ENCODE measurements around the gene KYNU.
"Not testable (repeated sequence)": the region's sequence is repeated elsewhere in the genome, so short reads cannot be mapped to it uniquely, and the experiment has no call there.

KYNU gene

GRCh38 chr2:143026411-143027054, 149.1 kb downstream of the KYNU start:
- FAIRE-seq (no peak), DNase-seq (ENCODE audit: insufficient read length, low spot score) (no peak)
- no peak for TF ChIP-seq PAX5 (IDR thresholded peaks at IDR 0.05; ENCODE audit: insufficient read depth, low read length, severe bottlenecking)

- DNase-seq (ENCODE audit: insufficient read length, low spot score) (no peak), FAIRE-seq (no peak)
- TF ChIP-seq TAF1 (IDR thresholded peaks at IDR 0.05; ENCODE audit: low read depth, low read length): no peak
- TF ChIP-seq POU2F2 (IDR thresholded peaks at IDR 0.05; ENCODE audit: low read depth, low read length): no peak
- no peak for TF ChIP-seq PAX5 (IDR thresholded peaks at IDR 0.05; ENCODE audit: insufficient read depth, low read length, severe bottlenecking)
- TF ChIP-seq POLR2A (IDR thresholded peaks at IDR 0.05; ENCODE audit: low read depth, low read length): no peak
- TF ChIP-seq POLR2AphosphoS5 (IDR thresholded peaks at IDR 0.05; ENCODE audit: low read depth, low read length): no peak
- TF ChIP-seq SPI1 (IDR thresholded peaks at IDR 0.05; ENCODE audit: low read depth, low read length): no peak
Observed at GRCh38 chr2:143029141-143029540, 151.7 kb downstream of the KYNU start.

DNA sequence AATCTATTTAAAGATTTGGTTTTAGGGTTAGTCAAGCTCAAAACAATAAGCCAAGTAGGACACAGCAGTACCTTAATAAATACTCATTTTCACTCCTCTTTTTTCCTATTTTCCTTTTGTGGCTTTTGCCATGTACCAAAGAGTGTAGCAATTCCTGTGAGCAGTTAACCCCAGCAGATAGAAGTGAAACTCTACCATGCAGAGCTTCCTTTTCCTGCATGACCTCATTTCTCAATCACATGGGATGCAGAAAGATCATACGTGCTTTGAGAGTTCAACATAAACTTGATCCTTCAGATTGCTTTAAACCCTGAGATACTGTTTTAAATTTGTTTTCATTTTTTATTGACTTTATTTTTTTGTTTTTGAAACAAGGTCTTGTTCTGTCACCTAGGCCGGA, 152.7 kb downstream of the KYNU start:
- DNase-seq (ENCODE audit: insufficient read length, low spot score) (no peak), FAIRE-seq (peak; percentile 23)
- TF ChIP-seq POLR2A (IDR thresholded peaks at IDR 0.05; ENCODE audit: low read depth, low read length) (no peak), POLR2AphosphoS5 (IDR thresholded peaks at IDR 0.05; ENCODE audit: low read depth, low read length) (no peak), POU2F2 (IDR thresholded peaks at IDR 0.05; ENCODE audit: low read depth, low read length) (no peak), SPI1 (IDR thresholded peaks at IDR 0.05; ENCODE audit: low read depth, low read length) (no peak), PAX5 (IDR thresholded peaks at IDR 0.05; ENCODE audit: insufficient read depth, low read length, severe bottlenecking) (no peak), TAF1 (IDR thresholded peaks at IDR 0.05; ENCODE audit: low read depth, low read length) (no peak)

DNA sequence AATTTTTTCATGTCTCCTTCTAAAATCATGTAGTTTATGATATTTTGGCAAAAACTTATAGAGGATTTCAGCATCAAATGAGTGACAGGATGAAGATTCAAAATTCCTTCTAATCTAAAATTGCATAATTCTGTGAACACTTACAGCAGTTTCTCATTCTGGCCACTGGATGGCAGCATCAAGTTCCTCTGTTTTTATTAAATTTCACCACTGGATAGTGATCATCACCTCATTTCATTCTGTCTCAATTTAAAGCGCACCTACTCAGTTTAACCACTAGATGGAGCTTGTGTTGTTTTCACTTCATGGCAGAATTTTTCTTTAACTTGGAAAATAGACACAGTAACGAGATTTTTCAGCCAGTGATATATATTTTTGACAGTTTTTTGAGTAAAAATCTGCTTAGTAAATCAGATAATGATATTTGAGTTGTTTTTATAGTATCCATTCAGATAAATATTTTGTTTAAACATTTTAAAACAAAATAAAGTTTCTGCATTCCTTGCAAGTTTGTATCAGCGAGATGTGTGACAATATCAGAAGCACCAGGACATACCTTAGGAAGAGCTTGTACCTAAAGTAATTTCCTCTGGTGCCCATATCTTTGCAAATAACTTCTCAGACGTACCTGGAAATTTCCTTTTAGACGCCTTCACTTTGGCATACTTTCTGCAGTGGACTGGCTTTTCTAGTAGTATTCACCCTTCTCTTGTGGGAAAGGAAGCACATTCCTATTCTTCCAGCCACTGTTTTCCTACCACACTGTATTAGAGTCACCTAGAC, 157.0 kb downstream of the KYNU start:
- TF ChIP-seq PAX5 (IDR thresholded peaks at IDR 0.05; ENCODE audit: insufficient read depth, low read length, severe bottlenecking) (no peak), POU2F2 (IDR thresholded peaks at IDR 0.05; ENCODE audit: low read depth, low read length) (no peak), SPI1 (IDR thresholded peaks at IDR 0.05; ENCODE audit: low read depth, low read length) (no peak), TAF1 (IDR thresholded peaks at IDR 0.05; ENCODE audit: low read depth, low read length) (no peak), POLR2AphosphoS5 (IDR thresholded peaks at IDR 0.05; ENCODE audit: low read depth, low read length) (no peak), POLR2A (IDR thresholded peaks at IDR 0.05; ENCODE audit: low read depth, low read length) (no peak)
- peak; percentile 95 for FAIRE-seq
- no peak for DNase-seq (ENCODE audit: insufficient read length, low spot score)

DNA sequence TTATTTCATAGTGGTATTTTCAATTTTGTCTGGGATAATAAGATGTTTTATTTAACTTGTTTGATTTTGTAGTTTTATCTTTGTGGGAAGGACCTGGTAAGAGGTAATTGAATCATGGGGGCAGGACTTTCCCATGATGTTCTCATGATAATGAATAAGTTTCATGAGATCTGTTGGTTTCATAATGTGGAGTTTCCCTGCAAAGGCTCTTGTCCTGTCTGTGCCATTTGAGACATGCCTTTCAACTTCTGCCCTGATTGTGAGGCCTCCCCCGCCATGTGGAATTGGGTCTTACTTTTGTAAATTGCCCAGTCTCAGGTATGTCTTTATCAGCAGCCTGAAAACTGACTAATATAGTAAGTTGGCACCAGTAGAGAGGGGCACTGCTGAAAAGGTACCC, 174.0 kb downstream of the KYNU start:
- DNase-seq (ENCODE audit: insufficient read length, low spot score) (no peak), FAIRE-seq (no peak)

DNA sequence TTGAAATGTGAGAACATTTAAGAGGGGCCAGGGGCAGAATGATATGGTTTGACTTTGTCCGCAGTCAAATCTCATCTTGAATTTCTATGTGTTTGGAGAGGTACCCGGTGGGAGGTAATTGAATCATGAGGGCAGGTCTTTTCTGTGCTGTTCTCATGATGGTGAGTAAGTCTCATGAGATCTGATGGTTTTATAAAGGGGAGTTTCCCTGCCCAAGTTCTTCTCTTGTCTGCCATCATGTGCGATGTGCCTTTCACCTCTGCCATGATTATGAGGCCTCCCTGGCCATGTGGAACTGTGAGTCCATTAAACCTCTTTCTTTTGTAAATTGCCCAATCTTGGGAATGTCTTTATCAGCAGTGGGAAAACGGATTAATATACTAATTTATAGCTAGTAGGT, 176.0 kb downstream of the KYNU start:
- FAIRE-seq; DNase-seq (ENCODE audit: insufficient read length, low spot score): not testable (repeated sequence)

More for the DNA sequence above, 174.0 kb downstream of the KYNU start:
- TF ChIP-seq POLR2AphosphoS5 (IDR thresholded peaks at IDR 0.05; ENCODE audit: low read depth, low read length) (no peak), SPI1 (IDR thresholded peaks at IDR 0.05; ENCODE audit: low read depth, low read length) (no peak), POLR2A (IDR thresholded peaks at IDR 0.05; ENCODE audit: low read depth, low read length) (no peak), POU2F2 (IDR thresholded peaks at IDR 0.05; ENCODE audit: low read depth, low read length) (no peak), PAX5 (IDR thresholded peaks at IDR 0.05; ENCODE audit: insufficient read depth, low read length, severe bottlenecking) (no peak), TAF1 (IDR thresholded peaks at IDR 0.05; ENCODE audit: low read depth, low read length) (no peak)

- TF ChIP-seq PAX5 (IDR thresholded peaks at IDR 0.05; ENCODE audit: insufficient read depth, low read length, severe bottlenecking) (no peak), SPI1 (IDR thresholded peaks at IDR 0.05; ENCODE audit: low read depth, low read length) (no peak), POLR2AphosphoS5 (IDR thresholded peaks at IDR 0.05; ENCODE audit: low read depth, low read length) (no peak), POU2F2 (IDR thresholded peaks at IDR 0.05; ENCODE audit: low read depth, low read length) (no peak), TAF1 (IDR thresholded peaks at IDR 0.05; ENCODE audit: low read depth, low read length) (no peak), POLR2A (IDR thresholded peaks at IDR 0.05; ENCODE audit: low read depth, low read length) (no peak)
- DNase-seq (ENCODE audit: insufficient read length, low spot score): no peak
Observed at GRCh38 chr2:143056550-143056949, 179.1 kb downstream of the KYNU start.

DNA sequence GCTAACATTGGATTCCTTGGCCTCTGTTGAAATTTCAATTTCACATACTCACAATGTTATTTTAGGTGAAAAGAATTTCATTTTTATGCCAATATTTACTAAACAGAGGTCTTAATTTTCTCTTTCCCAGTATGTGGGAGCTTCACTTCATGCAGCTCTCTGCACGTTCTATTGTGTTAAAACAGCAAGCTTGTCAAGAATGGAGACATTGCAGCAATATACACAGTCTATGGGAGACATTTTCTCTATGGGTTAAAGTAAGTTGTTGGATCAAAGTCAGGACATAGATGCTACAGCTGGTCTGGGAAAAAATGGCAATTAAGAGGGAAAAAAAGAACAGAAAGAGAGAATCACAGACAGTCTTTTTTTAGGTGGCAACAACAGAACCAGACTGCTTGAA, 181.4 kb downstream of the KYNU start:
- no peak for FAIRE-seq
- no peak for TF ChIP-seq POU2F2 (IDR thresholded peaks at IDR 0.05; ENCODE audit: low read depth, low read length)
- no peak for TF ChIP-seq PAX5 (IDR thresholded peaks at IDR 0.05; ENCODE audit: insufficient read depth, low read length, severe bottlenecking)
- TF ChIP-seq POLR2A (IDR thresholded peaks at IDR 0.05; ENCODE audit: low read depth, low read length): no peak
- no peak for TF ChIP-seq POLR2AphosphoS5 (IDR thresholded peaks at IDR 0.05; ENCODE audit: low read depth, low read length)

More at GRCh38 chr2:143056550-143056949, 179.1 kb downstream of the KYNU start:
- no peak for FAIRE-seq

GRCh38 chr2:143063612-143064200, 186.2 kb downstream of the KYNU start:
- TF ChIP-seq POLR2A (IDR thresholded peaks at IDR 0.05; ENCODE audit: low read depth, low read length): no peak
- no peak for FAIRE-seq
- no peak for DNase-seq (ENCODE audit: insufficient read length, low spot score)

More for the DNA sequence above, 181.4 kb downstream of the KYNU start:
- DNase-seq (ENCODE audit: insufficient read length, low spot score): no peak

DNA sequence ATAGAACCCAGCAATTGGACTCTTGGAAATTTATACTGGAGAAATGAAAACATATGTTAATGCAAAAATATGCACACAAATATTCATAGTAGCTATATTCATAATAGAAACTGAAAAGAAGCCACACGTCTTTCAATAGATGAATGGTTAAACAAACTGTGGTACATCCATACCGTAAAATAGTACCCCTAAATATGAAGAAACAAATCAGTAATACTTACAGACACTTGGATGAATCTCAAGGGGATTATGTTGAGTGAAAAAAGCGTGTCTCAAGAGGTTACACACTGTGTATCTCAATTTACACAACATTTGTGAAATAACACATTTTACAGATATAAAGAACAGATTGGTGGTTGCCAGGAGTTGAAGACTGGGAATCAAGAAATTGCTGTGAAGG, 190.6 kb downstream of the KYNU start:
- TF ChIP-seq POLR2AphosphoS5 (IDR thresholded peaks at IDR 0.05; ENCODE audit: low read depth, low read length) (no peak), SPI1 (IDR thresholded peaks at IDR 0.05; ENCODE audit: low read depth, low read length) (no peak), TAF1 (IDR thresholded peaks at IDR 0.05; ENCODE audit: low read depth, low read length) (no peak)
- no peak for FAIRE-seq
- no peak for DNase-seq (ENCODE audit: insufficient read length, low spot score)

Data from GM12891 (cell line).